Measurements from ENCODE around the gene CEP350.

- peak in 2 of 3 donors; percentile 63 for TF ChIP-seq POLR2A (IDR thresholded peaks at IDR 0.05)
- TF ChIP-seq CTCF (IDR thresholded peaks at IDR 0.05), result no peak
Measured at GRCh38 chr1:180157576-180158057, 203.0 kb downstream of the CEP350 start.

Data from body of pancreas (tissue), 4 donors.